ENCODE data around the gene EEF1AKMT2.

The EEF1AKMT2 gene

DNA sequence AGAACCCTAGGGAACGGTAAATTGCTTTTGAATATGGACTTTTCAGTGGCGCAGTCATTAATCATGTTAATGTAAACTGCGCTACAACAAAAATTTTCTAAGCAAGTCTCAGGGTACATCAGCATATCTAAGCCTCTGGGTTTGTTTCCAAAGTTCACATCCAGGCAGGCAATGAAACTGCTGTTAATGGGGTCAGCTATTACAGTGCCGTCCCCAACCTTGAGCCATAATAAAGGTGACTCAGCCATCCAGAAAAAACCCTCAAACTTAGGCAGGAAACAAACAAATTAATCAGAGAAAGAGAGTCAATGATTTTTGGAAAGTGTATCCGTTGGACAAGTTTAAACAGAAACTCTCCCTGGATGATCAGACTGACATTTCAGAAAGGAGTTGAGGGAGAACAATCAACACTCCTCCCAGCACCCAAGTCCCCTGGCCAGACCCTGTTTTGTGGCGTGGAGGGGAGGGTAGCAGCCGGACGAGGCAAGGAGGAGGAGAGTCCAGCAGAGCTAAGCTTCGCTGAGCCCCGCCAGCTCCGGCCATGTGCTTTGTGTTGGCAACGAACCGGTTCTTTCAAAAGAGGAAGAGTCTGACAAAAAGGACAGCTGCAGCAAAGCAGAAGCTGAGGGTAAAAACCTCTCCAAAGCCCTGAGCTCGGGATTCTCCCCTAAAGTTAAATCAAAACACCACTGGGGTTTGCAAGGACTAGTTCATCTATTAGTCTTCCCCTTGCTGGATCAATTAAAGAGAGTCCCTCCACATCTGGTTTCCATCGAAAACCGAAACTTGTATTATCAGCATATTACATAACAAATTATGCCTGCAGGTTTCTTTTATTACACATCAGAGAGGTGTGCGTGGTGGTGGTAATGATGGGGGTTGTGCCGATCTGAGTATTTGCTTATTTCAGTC, 51.1 kb downstream of the EEF1AKMT2 start:
- Histone ChIP-seq H3K27me3 (no peaks in the 10 kb centered on the region), H3K4me3 (peak overlapping the region in 1 of 2 donors; percentile 21), H3K4me1 (peaks cover 0 to 67% (median 53%) of the 10 kb centered on the region in 4 donors), H3K27ac (peak overlapping the region; percentile 39 to 59), H3K9me3 (no peaks in the 10 kb centered on the region), H3K36me3 (no peaks in the 10 kb centered on the region)
- intact Hi-C loops (cut with DNase I; ENCODE audit: low total_unique reads), result loop anchor here (2.0 to 10.0 kb wide), 2 partner anchors 86 to 210 kb away; no protein-coding TSS in a partner anchor
- DNase-seq, result peak; percentile 79 to 86
- TF ChIP-seq, protein P1, sequence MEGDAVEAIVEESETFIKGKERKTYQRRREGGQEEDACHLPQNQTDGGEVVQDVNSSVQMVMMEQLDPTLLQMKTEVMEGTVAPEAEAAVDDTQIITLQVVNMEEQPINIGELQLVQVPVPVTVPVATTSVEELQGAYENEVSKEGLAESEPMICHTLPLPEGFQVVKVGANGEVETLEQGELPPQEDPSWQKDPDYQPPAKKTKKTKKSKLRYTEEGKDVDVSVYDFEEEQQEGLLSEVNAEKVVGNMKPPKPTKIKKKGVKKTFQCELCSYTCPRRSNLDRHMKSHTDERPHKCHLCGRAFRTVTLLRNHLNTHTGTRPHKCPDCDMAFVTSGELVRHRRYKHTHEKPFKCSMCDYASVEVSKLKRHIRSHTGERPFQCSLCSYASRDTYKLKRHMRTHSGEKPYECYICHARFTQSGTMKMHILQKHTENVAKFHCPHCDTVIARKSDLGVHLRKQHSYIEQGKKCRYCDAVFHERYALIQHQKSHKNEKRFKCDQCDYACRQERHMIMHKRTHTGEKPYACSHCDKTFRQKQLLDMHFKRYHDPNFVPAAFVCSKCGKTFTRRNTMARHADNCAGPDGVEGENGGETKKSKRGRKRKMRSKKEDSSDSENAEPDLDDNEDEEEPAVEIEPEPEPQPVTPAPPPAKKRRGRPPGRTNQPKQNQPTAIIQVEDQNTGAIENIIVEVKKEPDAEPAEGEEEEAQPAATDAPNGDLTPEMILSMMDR (IDR thresholded peaks at IDR 0.05), result no peak

DNA sequence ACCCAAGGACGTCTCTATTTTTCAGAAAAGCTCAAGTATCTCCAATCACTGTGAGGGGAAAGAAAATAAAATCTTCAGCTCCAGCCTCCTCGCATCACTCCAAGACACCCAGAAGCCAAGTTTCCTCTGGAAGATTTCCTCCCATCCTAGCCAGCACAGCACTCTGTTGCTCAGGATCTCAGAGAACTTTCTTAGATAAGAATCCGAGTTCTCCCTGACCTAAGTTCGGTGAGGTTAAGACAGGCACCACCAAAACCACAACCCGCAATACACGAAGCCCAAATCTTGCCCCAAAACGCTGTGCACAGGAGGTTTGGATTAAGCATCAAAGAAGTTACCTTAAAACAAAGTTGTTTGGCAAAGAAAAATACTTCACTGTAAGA, 51.7 kb downstream of the EEF1AKMT2 start:
- peak in 1 of 2 donors; percentile 54 for DNase-seq
- intact Hi-C loops (cut with DNase I; ENCODE audit: low total_unique reads), result loop anchor here (2.0 to 10.0 kb wide), 3 partner anchors 85 to 325 kb away; partner anchors contain the start of gene OAT
- Histone ChIP-seq H3K9me3 (no peaks in the 10 kb centered on the region), H3K27me3 (no peaks in the 10 kb centered on the region), H3K36me3 (no peaks in the 10 kb centered on the region), H3K4me3 (peak overlapping the region in 1 of 2 donors; percentile 21), H3K4me1 (peaks cover 0 to 68% (median 56%) of the 10 kb centered on the region in 4 donors), H3K27ac (peak overlapping the region; percentile 39 to 59)
- TF ChIP-seq, protein P1 (IDR thresholded peaks at IDR 0.05), result no peak

DNA sequence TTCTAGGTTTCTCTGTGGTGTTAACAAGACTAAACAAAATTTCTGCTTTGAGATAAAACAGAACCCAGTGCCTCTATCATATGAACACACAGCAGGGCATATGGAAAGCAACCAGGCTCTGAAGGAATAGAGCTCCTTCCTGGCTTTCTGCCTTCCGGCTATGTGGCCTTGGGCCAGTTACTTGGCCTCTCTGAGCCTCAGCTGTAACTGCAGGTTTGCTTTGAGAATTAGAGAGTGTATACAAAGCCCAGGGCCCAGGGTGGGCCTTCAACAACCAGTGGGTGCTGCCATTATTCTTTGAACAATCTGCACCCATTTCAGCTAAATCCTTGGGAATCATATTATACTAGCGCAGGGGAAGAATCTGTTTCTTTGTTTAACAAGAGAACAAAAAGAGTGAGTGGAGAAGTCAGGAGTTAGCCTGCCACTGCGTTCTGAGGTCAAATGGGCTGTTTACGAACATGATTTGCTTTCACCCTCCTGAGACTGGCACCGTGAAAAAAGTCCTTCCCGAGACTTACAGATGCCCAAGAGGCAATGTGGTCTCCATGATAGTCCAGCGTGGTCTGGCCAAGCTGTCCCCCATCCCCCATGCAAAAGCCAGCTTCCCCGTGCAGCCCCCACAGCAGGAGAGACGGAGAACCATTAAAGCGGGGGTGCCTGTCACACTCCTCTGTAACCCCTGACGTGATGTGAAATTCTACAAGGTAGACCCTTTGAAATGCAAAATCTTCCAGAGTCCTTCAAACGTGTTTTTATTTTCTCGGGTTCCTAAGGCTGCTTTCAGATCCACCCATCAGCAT, 52.4 kb downstream of the EEF1AKMT2 start:
- Histone ChIP-seq H3K27ac (peak overlapping the region; percentile 39 to 59), H3K36me3 (no peaks in the 10 kb centered on the region), H3K4me1 (peaks cover 0 to 66% (median 56%) of the 10 kb centered on the region in 4 donors), H3K9me3 (no peaks in the 10 kb centered on the region), H3K4me3 (no peak overlapping the region), H3K27me3 (no peaks in the 10 kb centered on the region)
- TF ChIP-seq, protein P1 (IDR thresholded peaks at IDR 0.05), result no peak
- intact Hi-C loops (cut with DNase I; ENCODE audit: low total_unique reads), result loop anchor here (10.0 kb wide), 1 partner anchor 325 kb away; the partner anchor contains the start of gene OAT
- peak in 1 of 2 donors; percentile 40 for DNase-seq

GRCh38 chr10:124738441-124738840, 53.2 kb downstream of the EEF1AKMT2 start:
- no peak overlapping the region for H3K27ac ChIP-seq
- DNase-seq, result peak in 1 of 2 donors; percentile 34
- peaks cover 0 to 75% (median 62%) of the 10 kb centered on the region in 4 donors for H3K4me1 ChIP-seq
- TF ChIP-seq, protein P1 (IDR thresholded peaks at IDR 0.05), result no peak
- no peaks in the 10 kb centered on the region for H3K9me3 ChIP-seq
- intact Hi-C loops (cut with DNase I; ENCODE audit: low total_unique reads), result loop anchor here (10.0 kb wide), 1 partner anchor 324 kb away; the partner anchor contains the start of gene OAT
- no peak overlapping the region for H3K4me3 ChIP-seq
- no peaks in the 10 kb centered on the region for H3K36me3 ChIP-seq
- no peaks in the 10 kb centered on the region for H3K27me3 ChIP-seq

GRCh38 chr10:124737708-124738107, 54.0 kb downstream of the EEF1AKMT2 start:
- Histone ChIP-seq H3K36me3 (no peaks in the 10 kb centered on the region), H3K27ac (peak overlapping the region in 1 of 2 donors; percentile 62), H3K9me3 (no peaks in the 10 kb centered on the region), H3K4me1 (peaks cover 0 to 75% (median 65%) of the 10 kb centered on the region in 4 donors), H3K27me3 (no peaks in the 10 kb centered on the region), H3K4me3 (no peak overlapping the region)
- TF ChIP-seq, protein P1 (IDR thresholded peaks at IDR 0.05), result no peak
- DNase-seq, result peak in 1 of 2 donors; percentile 42
- intact Hi-C loops (cut with DNase I; ENCODE audit: low total_unique reads), result loop anchor here (2.0 to 10.0 kb wide), 2 partner anchors 199 to 323 kb away; partner anchors contain the start of gene OAT

Measured in tibial artery (tissue), 4 donors.